ENCODE data around the gene RNF157. TPM values are rescaled to one million over a fixed set of nuclear protein-coding genes. Genes with fewer than 3 reads are reported as not detected.

Gene RNF157
- total and polyA plus RNA-seq, 9 of the 15 experiments (the other 6 are each of a cell fraction or from before 2014, with no cell fraction given), result 8.1 to 31.7 (median 20.8) TPM

GRCh38 chr17:76268015-76268749 lies 27.9 kb upstream of the RNF157 start (continued):
- no peak for TF ChIP-seq HMGXB4 (CRISPR knock-in tag; IDR thresholded peaks at IDR 0.05)
- TF ChIP-seq CEBPB (tag; IDR thresholded peaks at IDR 0.05), result peak; percentile 93
- no peak for TF ChIP-seq OTX1 (CRISPR knock-in tag; IDR thresholded peaks at IDR 0.05)
- TF ChIP-seq SMARCE1 (IDR thresholded peaks at IDR 0.05), result no peak
- no peak for TF ChIP-seq MAX (CRISPR knock-in tag; IDR thresholded peaks at IDR 0.05)
- TF ChIP-seq SRSF7 (optimal IDR thresholded peaks at IDR 0.05; ENCODE audit: low read depth, low read length), result no peak
- TF ChIP-seq NCOR1 (IDR thresholded peaks at IDR 0.05), result peak; percentile 56; the same call in 1 of the 2 replicates
- TF ChIP-seq NRF1 (conservative IDR thresholded peaks at IDR 0.05 in 1 of 2, IDR thresholded peaks at IDR 0.05 in 1 of 2), result no peak
- no peak for TF ChIP-seq KLF1 (tag; IDR thresholded peaks at IDR 0.05)
- no peak for TF ChIP-seq ELK1 (CRISPR knock-in tag; IDR thresholded peaks at IDR 0.05)
- TF ChIP-seq NKRF (IDR thresholded peaks at IDR 0.05; ENCODE audit: borderline replicate concordance), result no peak
- no peak for TF ChIP-seq ZNF764 (CRISPR knock-in tag; IDR thresholded peaks at IDR 0.05; ENCODE audit: low read depth)
- TF ChIP-seq SETDB1 (IDR thresholded peaks at IDR 0.05; ENCODE audit: low read length), result no peak
- no peak for TF ChIP-seq UBTF (IDR thresholded peaks at IDR 0.05; ENCODE audit: borderline replicate concordance in 1 of 2, low read depth in 2 of 2, low read length in 2 of 2)
- no peak for TF ChIP-seq FOXP4 (CRISPR knock-in tag; IDR thresholded peaks at IDR 0.05; ENCODE audit: borderline replicate concordance)
- no peak for TF ChIP-seq E2F1 (CRISPR knock-in tag; IDR thresholded peaks at IDR 0.05)
